HepG2 (cell line): ENCODE measurements around the gene SNX19. TPM values are rescaled to one million over a fixed set of nuclear protein-coding genes. Genes with fewer than 3 reads are reported as not detected.
A peak's percentile ranks its signal among the peaks of the same experiment; 100 is the strongest.

ENCODE experiments used
- BCL6 ChIP-seq: IDR thresholded peaks from 2 replicates; pipeline ENCODE4 v1.6.1; 2016; ENCODE audit warnings: missing genetic modification reagents, missing compliant biosample characterization
- BRCA1 ChIP-seq: sonication (generic); formaldehyde crosslinking; IDR thresholded peaks from 2 replicates; pipeline ENCODE4 v1.4.0; 2020; ENCODE audit warnings: missing genetic modification reagents
- ISX ChIP-seq: sonication (generic); formaldehyde crosslinking; conservative IDR thresholded peaks from 2 replicates; pipeline ENCODE4 v1.5.0; 2020; ENCODE audit warnings: missing genetic modification reagents
- KAT8 ChIP-seq: IDR thresholded peaks from 2 replicates; pipeline ENCODE4 v1.6.1; 2016; ENCODE audit warnings: missing genetic modification reagents, missing compliant biosample characterization
- KDM2A ChIP-seq: sonication (generic); formaldehyde crosslinking; IDR thresholded peaks from 2 replicates; pipeline ENCODE4 v1.4.0; 2020; ENCODE audit warnings: low read depth, missing genetic modification reagents, borderline replicate concordance
- MEF2D ChIP-seq: sonication (generic); formaldehyde crosslinking; IDR thresholded peaks from 2 replicates; pipeline ENCODE4 v1.5.1; 2020; ENCODE audit warnings: mild to moderate bottlenecking, missing genetic modification reagents
- MEIS2 ChIP-seq: sonication (generic); formaldehyde crosslinking; IDR thresholded peaks from 2 replicates; pipeline ENCODE4 v1.9.0; 2021; ENCODE audit warnings: mild to moderate bottlenecking, missing genetic modification reagents
- MXD4 ChIP-seq: IDR thresholded peaks from 2 replicates; pipeline ENCODE4 v1.6.1; 2016; ENCODE audit warnings: mild to moderate bottlenecking, missing biosample characterization, missing genetic modification reagents
- RXRA ChIP-seq: sonication (generic); formaldehyde crosslinking; IDR thresholded peaks from 2 replicates; pipeline ENCODE4 v1.5.1; 2020; ENCODE audit warnings: missing genetic modification reagents
- TBL1XR1 ChIP-seq: fragments of 150-350 bp; IDR thresholded peaks from 2 replicates; pipeline ENCODE4 v1.6.1; 2014; ENCODE audit warnings: borderline replicate concordance, low read length; ENCODE audit not compliant: partially characterized antibody
- ZNF331 ChIP-seq: sonication (generic); formaldehyde crosslinking; IDR thresholded peaks from 2 replicates; pipeline ENCODE4 v1.4.0; 2020; ENCODE audit warnings: missing genetic modification reagents
- ZNF670 ChIP-seq: sonication (generic); formaldehyde crosslinking; IDR thresholded peaks from 2 replicates; pipeline ENCODE4 v1.8.0; 2022; ENCODE audit warnings: mild to moderate bottlenecking, missing genetic modification reagents, borderline replicate concordance
- ZNF772 ChIP-seq: sonication (generic); formaldehyde crosslinking; IDR thresholded peaks from 2 replicates; pipeline ENCODE4 v1.5.0; 2020; ENCODE audit warnings: mild to moderate bottlenecking, missing genetic modification reagents
- polyA plus RNA-seq, 8 experiments: library from polyadenylated mRNA; depleted of rRNA in 3 of 8; stranded (reverse) in 7 of 8; unstranded in 1 of 8; fragments of >200 nt; fragmentation: Illumina TruSeq in 4 of 8; extraction: Trizol in 4 of 8; gene quantifications; 2 replicates each; pipeline versions ENCODE4 v1.2.1 to v1.2.3, GENCODE V29; 2011 to 2016; ENCODE audit warnings: low read depth in 4 of 8, missing spikeins in 1 of 8, mixed read lengths in 1 of 8; ENCODE audit not compliant: insufficient read depth in 1 of 8
- total RNA-seq, 5 experiments: library from RNA; depleted of rRNA; stranded (reverse); fragments of >200 nt; fragmentation: Illumina TruSeq; extraction: Trizol; gene quantifications; 2 replicates each; pipeline ENCODE4 v1.2.3, GENCODE V29; 2016; ENCODE audit warnings: low read depth in 1 of 5
- TF ChIP-seq, protein P1 (sequence below): sonication (generic); formaldehyde crosslinking; IDR thresholded peaks from 2 replicates; pipeline ENCODE4 v1.4.0; 2020; ENCODE audit warnings: missing genetic modification reagents, low read depth, mild to moderate bottlenecking, borderline replicate concordance
- TF ChIP-seq, protein P2 (sequence below), 2 experiments: IDR thresholded peaks; 2 replicates each; pipeline ENCODE4 v1.6.1; 2011 to 2012; ENCODE audit warnings: low read length in 2 of 2, borderline replicate concordance in 1 of 2, low read depth in 1 of 2, mild to moderate bottlenecking in 1 of 2, moderate library complexity in 1 of 2
- TF ChIP-seq, protein P3 (sequence below): IDR thresholded peaks from 2 replicates; pipeline ENCODE4 v1.6.1; 2016; ENCODE audit warnings: mild to moderate bottlenecking
- TF ChIP-seq, protein P4 (sequence below): IDR thresholded peaks from 2 replicates; pipeline ENCODE4 v1.6.1; 2016
- TF ChIP-seq, protein P5 (sequence below): sonication (generic); formaldehyde crosslinking; IDR thresholded peaks from 2 replicates; pipeline ENCODE4 v1.9.0; 2022; ENCODE audit warnings: missing genetic modification reagents, mild to moderate bottlenecking, borderline replicate concordance

Gene SNX19
- total and polyA plus RNA-seq, 2 of the 13 experiments (the other 11 are each of a cell fraction or from before 2014, with no cell fraction given): 0.13 to 0.27 TPM

DNA sequence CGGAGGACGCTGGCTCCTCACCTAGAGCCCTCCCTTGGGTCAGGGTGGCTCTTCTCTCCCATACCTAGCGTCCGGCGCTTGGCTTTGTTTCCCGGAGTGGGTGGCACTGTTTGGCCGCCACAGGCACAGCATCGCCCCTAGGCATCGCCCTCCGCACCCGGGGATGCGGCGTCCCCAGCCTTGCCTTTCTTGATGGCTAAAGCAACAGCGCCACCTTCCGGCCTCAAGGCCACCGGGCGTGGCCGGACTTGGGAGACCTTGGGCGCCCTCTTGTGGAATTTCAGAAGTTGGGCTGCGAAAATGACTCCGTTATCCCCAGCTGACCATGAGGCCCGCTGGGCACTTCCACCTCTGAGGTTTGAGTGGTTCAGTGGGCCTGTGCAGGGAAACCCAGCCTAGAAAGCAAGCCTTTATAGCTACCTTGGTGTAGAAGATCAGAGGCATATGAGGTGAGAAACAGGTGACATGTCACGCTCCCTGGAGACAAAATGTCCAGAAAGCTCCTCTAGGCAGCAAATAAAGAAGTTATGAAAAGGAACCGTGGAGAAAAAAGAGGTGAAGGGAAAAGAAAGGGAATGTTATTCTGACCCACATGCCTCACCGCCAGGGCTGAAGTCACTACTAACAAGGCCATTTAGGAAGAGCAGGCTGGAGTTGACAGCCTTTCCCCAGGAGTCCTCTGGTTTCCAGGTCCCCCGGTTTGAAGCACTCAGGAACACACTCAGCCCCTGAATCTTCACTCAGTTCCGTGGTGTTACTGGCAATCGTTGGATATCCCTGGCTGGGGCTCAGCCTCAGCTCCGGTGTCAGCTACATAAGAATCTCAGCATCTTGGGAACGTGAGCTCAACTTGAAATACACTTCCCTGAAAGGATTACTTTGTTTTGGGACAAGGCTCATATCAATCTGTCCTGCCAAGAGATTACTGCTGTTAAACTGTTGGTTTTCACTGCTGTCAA, 54.1 kb downstream of the SNX19 start (continued):
- TF ChIP-seq, protein P1, sequence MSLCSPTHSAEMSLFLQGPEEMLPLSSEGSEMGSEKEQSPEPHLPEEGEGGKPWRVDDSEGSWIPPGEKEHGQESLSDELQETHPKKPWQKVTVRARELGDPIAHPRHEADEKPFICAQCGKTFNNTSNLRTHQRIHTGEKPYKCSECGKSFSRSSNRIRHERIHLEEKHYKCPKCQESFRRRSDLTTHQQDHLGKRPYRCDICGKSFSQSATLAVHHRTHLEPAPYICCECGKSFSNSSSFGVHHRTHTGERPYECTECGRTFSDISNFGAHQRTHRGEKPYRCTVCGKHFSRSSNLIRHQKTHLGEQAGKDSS (CRISPR knock-in tag): peak; percentile 67; the same call in 1 of the 2 replicates
- peak; percentile 31 for TF ChIP-seq TBL1XR1
- 0 out of 2 replicates have a peak, but pooled peaks have one; percentile 44 for TF ChIP-seq MEF2D
- TF ChIP-seq ZNF331: peak; percentile 74; the same call in 1 of the 2 replicates
- 0 out of 2 replicates have a peak, but pooled peaks have one; percentile 61 for TF ChIP-seq BRCA1 (CRISPR knock-in tag)
- 0 out of 2 replicates have a peak, but pooled peaks have one; percentile 38 for TF ChIP-seq KAT8 (CRISPR knock-in tag)
- TF ChIP-seq, protein P2, sequence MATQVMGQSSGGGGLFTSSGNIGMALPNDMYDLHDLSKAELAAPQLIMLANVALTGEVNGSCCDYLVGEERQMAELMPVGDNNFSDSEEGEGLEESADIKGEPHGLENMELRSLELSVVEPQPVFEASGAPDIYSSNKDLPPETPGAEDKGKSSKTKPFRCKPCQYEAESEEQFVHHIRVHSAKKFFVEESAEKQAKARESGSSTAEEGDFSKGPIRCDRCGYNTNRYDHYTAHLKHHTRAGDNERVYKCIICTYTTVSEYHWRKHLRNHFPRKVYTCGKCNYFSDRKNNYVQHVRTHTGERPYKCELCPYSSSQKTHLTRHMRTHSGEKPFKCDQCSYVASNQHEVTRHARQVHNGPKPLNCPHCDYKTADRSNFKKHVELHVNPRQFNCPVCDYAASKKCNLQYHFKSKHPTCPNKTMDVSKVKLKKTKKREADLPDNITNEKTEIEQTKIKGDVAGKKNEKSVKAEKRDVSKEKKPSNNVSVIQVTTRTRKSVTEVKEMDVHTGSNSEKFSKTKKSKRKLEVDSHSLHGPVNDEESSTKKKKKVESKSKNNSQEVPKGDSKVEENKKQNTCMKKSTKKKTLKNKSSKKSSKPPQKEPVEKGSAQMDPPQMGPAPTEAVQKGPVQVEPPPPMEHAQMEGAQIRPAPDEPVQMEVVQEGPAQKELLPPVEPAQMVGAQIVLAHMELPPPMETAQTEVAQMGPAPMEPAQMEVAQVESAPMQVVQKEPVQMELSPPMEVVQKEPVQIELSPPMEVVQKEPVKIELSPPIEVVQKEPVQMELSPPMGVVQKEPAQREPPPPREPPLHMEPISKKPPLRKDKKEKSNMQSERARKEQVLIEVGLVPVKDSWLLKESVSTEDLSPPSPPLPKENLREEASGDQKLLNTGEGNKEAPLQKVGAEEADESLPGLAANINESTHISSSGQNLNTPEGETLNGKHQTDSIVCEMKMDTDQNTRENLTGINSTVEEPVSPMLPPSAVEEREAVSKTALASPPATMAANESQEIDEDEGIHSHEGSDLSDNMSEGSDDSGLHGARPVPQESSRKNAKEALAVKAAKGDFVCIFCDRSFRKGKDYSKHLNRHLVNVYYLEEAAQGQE (IDR thresholded peaks at IDR 0.05; ENCODE audit: borderline replicate concordance in 1 of 2, low read depth in 1 of 2, low read length in 2 of 2): no peak
- TF ChIP-seq, protein P3, sequence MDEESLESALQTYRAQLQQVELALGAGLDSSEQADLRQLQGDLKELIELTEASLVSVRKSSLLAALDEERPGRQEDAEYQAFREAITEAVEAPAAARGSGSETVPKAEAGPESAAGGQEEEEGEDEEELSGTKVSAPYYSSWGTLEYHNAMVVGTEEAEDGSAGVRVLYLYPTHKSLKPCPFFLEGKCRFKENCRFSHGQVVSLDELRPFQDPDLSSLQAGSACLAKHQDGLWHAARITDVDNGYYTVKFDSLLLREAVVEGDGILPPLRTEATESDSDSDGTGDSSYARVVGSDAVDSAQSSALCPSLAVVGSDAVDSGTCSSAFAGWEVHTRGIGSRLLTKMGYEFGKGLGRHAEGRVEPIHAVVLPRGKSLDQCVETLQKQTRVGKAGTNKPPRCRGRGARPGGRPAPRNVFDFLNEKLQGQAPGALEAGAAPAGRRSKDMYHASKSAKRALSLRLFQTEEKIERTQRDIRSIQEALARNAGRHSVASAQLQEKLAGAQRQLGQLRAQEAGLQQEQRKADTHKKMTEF: peak; percentile 50; the same call in 1 of the 2 replicates
- TF ChIP-seq KDM2A: peak; percentile 91
- TF ChIP-seq ZNF670 (CRISPR knock-in tag): 0 out of 2 replicates have a peak, but pooled peaks have one; percentile 38
- peak; percentile 53; the same call in 1 of the 2 replicates for TF ChIP-seq RXRA (CRISPR knock-in tag)
- peak; percentile 54; the same call in 1 of the 2 replicates for TF ChIP-seq MXD4 (CRISPR knock-in tag)
- TF ChIP-seq, protein P4, sequence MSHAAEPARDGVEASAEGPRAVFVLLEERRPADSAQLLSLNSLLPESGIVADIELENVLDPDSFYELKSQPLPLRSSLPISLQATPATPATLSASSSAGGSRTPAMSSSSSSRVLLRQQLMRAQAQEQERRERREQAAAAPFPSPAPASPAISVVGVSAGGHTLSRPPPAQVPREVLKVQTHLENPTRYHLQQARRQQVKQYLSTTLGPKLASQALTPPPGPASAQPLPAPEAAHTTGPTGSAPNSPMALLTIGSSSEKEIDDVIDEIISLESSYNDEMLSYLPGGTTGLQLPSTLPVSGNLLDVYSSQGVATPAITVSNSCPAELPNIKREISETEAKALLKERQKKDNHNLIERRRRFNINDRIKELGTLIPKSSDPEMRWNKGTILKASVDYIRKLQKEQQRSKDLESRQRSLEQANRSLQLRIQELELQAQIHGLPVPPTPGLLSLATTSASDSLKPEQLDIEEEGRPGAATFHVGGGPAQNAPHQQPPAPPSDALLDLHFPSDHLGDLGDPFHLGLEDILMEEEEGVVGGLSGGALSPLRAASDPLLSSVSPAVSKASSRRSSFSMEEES (CRISPR knock-in tag): no peak
- TF ChIP-seq BCL6 (CRISPR knock-in tag): peak; percentile 31; the same call in 1 of the 2 replicates
- TF ChIP-seq, protein P5, sequence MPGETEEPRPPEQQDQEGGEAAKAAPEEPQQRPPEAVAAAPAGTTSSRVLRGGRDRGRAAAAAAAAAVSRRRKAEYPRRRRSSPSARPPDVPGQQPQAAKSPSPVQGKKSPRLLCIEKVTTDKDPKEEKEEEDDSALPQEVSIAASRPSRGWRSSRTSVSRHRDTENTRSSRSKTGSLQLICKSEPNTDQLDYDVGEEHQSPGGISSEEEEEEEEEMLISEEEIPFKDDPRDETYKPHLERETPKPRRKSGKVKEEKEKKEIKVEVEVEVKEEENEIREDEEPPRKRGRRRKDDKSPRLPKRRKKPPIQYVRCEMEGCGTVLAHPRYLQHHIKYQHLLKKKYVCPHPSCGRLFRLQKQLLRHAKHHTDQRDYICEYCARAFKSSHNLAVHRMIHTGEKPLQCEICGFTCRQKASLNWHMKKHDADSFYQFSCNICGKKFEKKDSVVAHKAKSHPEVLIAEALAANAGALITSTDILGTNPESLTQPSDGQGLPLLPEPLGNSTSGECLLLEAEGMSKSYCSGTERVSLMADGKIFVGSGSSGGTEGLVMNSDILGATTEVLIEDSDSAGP: peak; percentile 66; the same call in 1 of the 2 replicates
- TF ChIP-seq MEIS2 (CRISPR knock-in tag): peak; percentile 34; the same call in 1 of the 2 replicates
- TF ChIP-seq ZNF772: 0 out of 2 replicates have a peak, but pooled peaks have one; percentile 38
- no peak for TF ChIP-seq ISX (CRISPR knock-in tag)
